ENCODE measurements around the gene CDKN2B-AS1. TPM values are rescaled to one million over a fixed set of nuclear protein-coding genes. Genes with fewer than 3 reads are reported as not detected.

CDKN2B-AS1 gene
- total RNA-seq, 1 donor = 2.1 TPM

- H3K4me1 ChIP-seq (ENCODE audit: insufficient read depth, low read length) = peaks cover 9% of the 10 kb centered on the region
- peaks cover 25% of the 10 kb centered on the region for H3K27me3 ChIP-seq (ENCODE audit: insufficient read depth, low read length)
- no peak overlapping the region for H3K4me3 ChIP-seq (ENCODE audit: low read length)
- no peaks in the 10 kb centered on the region for H3K9me3 ChIP-seq (ENCODE audit: low read depth, low read length)
Observed at GRCh38 chr9:22143799-22144625, 149.4 kb downstream of the CDKN2B-AS1 start.

- Histone ChIP-seq H3K9me3 (ENCODE audit: low read depth, low read length) (no peaks in the 10 kb centered on the region), H3K4me1 (ENCODE audit: insufficient read depth, low read length) (peaks cover 9% of the 10 kb centered on the region), H3K4me3 (ENCODE audit: low read length) (no peak overlapping the region), H3K27me3 (ENCODE audit: insufficient read depth, low read length) (peaks cover 29% of the 10 kb centered on the region)
Observed at GRCh38 chr9:22146604-22147003, 152.0 kb downstream of the CDKN2B-AS1 start.

GRCh38 chr9:22147813-22148527 is 153.4 kb downstream of the CDKN2B-AS1 start:
- Histone ChIP-seq H3K9me3 (ENCODE audit: low read depth, low read length) (no peaks in the 10 kb centered on the region), H3K4me3 (ENCODE audit: low read length) (no peak overlapping the region), H3K4me1 (ENCODE audit: insufficient read depth, low read length) (peaks cover 9% of the 10 kb centered on the region), H3K27me3 (ENCODE audit: insufficient read depth, low read length) (peaks cover 27% of the 10 kb centered on the region)

- Histone ChIP-seq H3K4me1 (ENCODE audit: insufficient read depth, low read length) (peaks cover 9% of the 10 kb centered on the region), H3K4me3 (ENCODE audit: low read length) (no peak overlapping the region), H3K27me3 (ENCODE audit: insufficient read depth, low read length) (peaks cover 27% of the 10 kb centered on the region), H3K9me3 (ENCODE audit: low read depth, low read length) (no peaks in the 10 kb centered on the region)
Observed at GRCh38 chr9:22148528-22148875, 153.9 kb downstream of the CDKN2B-AS1 start.

- H3K9me3 ChIP-seq (ENCODE audit: low read depth, low read length) = no peaks in the 10 kb centered on the region
- peaks cover 27% of the 10 kb centered on the region for H3K27me3 ChIP-seq (ENCODE audit: insufficient read depth, low read length)
- no peak overlapping the region for H3K4me3 ChIP-seq (ENCODE audit: low read length)
- H3K4me1 ChIP-seq (ENCODE audit: insufficient read depth, low read length) = peaks cover 6% of the 10 kb centered on the region
Observed at GRCh38 chr9:22148876-22149637, 154.5 kb downstream of the CDKN2B-AS1 start.

GRCh38 chr9:22154064-22154463 is 159.5 kb downstream of the CDKN2B-AS1 start:
- Histone ChIP-seq H3K27me3 (ENCODE audit: insufficient read depth, low read length) (peaks cover 5% of the 10 kb centered on the region), H3K9me3 (ENCODE audit: low read depth, low read length) (no peaks in the 10 kb centered on the region), H3K4me3 (ENCODE audit: low read length) (no peak overlapping the region), H3K4me1 (ENCODE audit: insufficient read depth, low read length) (peaks cover 10% of the 10 kb centered on the region)

GRCh38 chr9:22156586-22156985 is 162.0 kb downstream of the CDKN2B-AS1 start:
- Histone ChIP-seq H3K9me3 (ENCODE audit: low read depth, low read length) (no peaks in the 10 kb centered on the region), H3K4me1 (ENCODE audit: insufficient read depth, low read length) (peaks cover 23% of the 10 kb centered on the region), H3K4me3 (ENCODE audit: low read length) (no peak overlapping the region), H3K27me3 (ENCODE audit: insufficient read depth, low read length) (no peaks in the 10 kb centered on the region)

- no peaks in the 10 kb centered on the region for H3K27me3 ChIP-seq (ENCODE audit: insufficient read depth, low read length)
- H3K4me1 ChIP-seq (ENCODE audit: insufficient read depth, low read length) = peaks cover 23% of the 10 kb centered on the region
- H3K4me3 ChIP-seq (ENCODE audit: low read length) = no peak overlapping the region
- H3K9me3 ChIP-seq (ENCODE audit: low read depth, low read length) = no peaks in the 10 kb centered on the region
Observed at GRCh38 chr9:22157276-22157675, 162.7 kb downstream of the CDKN2B-AS1 start.

GRCh38 chr9:22157828-22158227 is 163.2 kb downstream of the CDKN2B-AS1 start:
- Histone ChIP-seq H3K27me3 (ENCODE audit: insufficient read depth, low read length) (no peaks in the 10 kb centered on the region), H3K9me3 (ENCODE audit: low read depth, low read length) (no peaks in the 10 kb centered on the region), H3K4me3 (ENCODE audit: low read length) (no peak overlapping the region), H3K4me1 (ENCODE audit: insufficient read depth, low read length) (peaks cover 23% of the 10 kb centered on the region)

GRCh38 chr9:22158271-22158670 is 163.7 kb downstream of the CDKN2B-AS1 start:
- Histone ChIP-seq H3K27me3 (ENCODE audit: insufficient read depth, low read length) (no peaks in the 10 kb centered on the region), H3K4me3 (ENCODE audit: low read length) (no peak overlapping the region), H3K9me3 (ENCODE audit: low read depth, low read length) (no peaks in the 10 kb centered on the region), H3K4me1 (ENCODE audit: insufficient read depth, low read length) (peaks cover 23% of the 10 kb centered on the region)

- no peak overlapping the region for H3K4me3 ChIP-seq (ENCODE audit: low read length)
- H3K4me1 ChIP-seq (ENCODE audit: insufficient read depth, low read length) = peaks cover 23% of the 10 kb centered on the region
- H3K27me3 ChIP-seq (ENCODE audit: insufficient read depth, low read length) = no peaks in the 10 kb centered on the region
- H3K9me3 ChIP-seq (ENCODE audit: low read depth, low read length) = no peaks in the 10 kb centered on the region
Observed at GRCh38 chr9:22158927-22159346, 164.3 kb downstream of the CDKN2B-AS1 start.

GRCh38 chr9:22159586-22159985 is 165.0 kb downstream of the CDKN2B-AS1 start:
- Histone ChIP-seq H3K4me3 (ENCODE audit: low read length) (no peak overlapping the region), H3K4me1 (ENCODE audit: insufficient read depth, low read length) (peaks cover 23% of the 10 kb centered on the region), H3K27me3 (ENCODE audit: insufficient read depth, low read length) (no peaks in the 10 kb centered on the region), H3K9me3 (ENCODE audit: low read depth, low read length) (no peaks in the 10 kb centered on the region)

- no peak overlapping the region for H3K4me3 ChIP-seq (ENCODE audit: low read length)
- H3K4me1 ChIP-seq (ENCODE audit: insufficient read depth, low read length) = peaks cover 23% of the 10 kb centered on the region
- H3K27me3 ChIP-seq (ENCODE audit: insufficient read depth, low read length) = no peaks in the 10 kb centered on the region
- H3K9me3 ChIP-seq (ENCODE audit: low read depth, low read length) = no peaks in the 10 kb centered on the region
Observed at GRCh38 chr9:22160221-22160620, 165.6 kb downstream of the CDKN2B-AS1 start.

- Histone ChIP-seq H3K4me3 (ENCODE audit: low read length) (no peak overlapping the region), H3K9me3 (ENCODE audit: low read depth, low read length) (no peaks in the 10 kb centered on the region), H3K4me1 (ENCODE audit: insufficient read depth, low read length) (peaks cover 19% of the 10 kb centered on the region), H3K27me3 (ENCODE audit: insufficient read depth, low read length) (no peaks in the 10 kb centered on the region)
Observed at GRCh38 chr9:22165144-22165543, 170.6 kb downstream of the CDKN2B-AS1 start.

GRCh38 chr9:22169243-22169642 is 174.7 kb downstream of the CDKN2B-AS1 start:
- H3K4me3 ChIP-seq (ENCODE audit: low read length) = no peak overlapping the region
- peaks cover 37% of the 10 kb centered on the region for H3K4me1 ChIP-seq (ENCODE audit: insufficient read depth, low read length)

More at GRCh38 chr9:22169243-22169642, 174.7 kb downstream of the CDKN2B-AS1 start:
- H3K27me3 ChIP-seq (ENCODE audit: insufficient read depth, low read length) = no peaks in the 10 kb centered on the region
- no peaks in the 10 kb centered on the region for H3K9me3 ChIP-seq (ENCODE audit: low read depth, low read length)

All from mononuclear cell (primary cell).